Suppressor macrophage treated with lipopolysaccharide for 1 hour (primary cell): Measurements from ENCODE around the gene RALGAPB.

Source experiments
- DNase-seq, 3 donors: peaks; one replicate each; pipeline ENCODE4 v3.0.0-alpha.2; 2020 to 2022

Gene RALGAPB

DNA sequence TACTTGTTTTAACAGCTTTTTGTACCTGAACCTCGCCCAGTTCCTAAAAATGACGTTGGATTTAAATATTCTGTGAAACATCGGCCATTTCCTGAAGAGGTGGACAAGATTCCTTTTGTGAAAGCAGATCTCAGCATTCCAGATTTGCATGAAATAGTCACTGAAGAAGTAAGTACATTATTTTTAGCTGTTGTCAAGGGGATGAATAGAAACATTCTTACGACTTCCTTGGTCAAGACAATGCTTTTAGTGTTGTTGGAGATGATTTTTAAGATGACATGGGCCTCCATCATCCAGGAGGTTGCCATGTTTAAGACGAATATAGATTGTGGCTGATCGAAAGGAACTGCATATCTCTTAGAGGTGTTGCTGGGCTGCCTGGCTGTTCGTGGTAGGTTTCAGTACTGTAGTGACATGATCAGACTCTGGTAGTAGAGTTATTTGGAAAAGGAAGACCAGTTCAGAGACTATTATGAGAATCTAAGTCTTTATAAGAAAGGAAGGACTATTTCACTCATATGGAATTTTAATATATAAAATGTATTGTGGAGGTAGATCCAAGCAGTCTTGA is 78.5 kb downstream of the RALGAPB start:
- DNase-seq = no peak

DNA sequence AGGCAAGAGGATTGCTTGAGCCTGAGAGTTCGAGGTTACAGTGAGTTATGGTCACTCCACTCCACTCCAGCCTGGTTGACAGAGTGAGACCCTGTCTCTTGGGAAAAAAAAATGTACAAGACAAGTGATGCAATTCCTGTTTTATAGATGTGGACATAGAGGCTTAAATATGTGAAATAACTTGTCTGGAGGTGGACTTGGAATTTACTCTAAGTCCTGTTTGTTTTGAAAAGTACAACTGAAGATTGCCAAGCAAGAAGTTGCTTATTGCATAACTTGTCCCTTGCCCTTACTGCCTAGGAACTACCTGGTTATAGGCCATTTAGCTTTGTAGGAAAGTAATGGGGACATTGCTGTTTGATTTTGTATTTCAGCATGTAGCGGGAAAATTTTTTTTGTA is 82.3 kb downstream of the RALGAPB start:
- DNase-seq = no peak

DNA sequence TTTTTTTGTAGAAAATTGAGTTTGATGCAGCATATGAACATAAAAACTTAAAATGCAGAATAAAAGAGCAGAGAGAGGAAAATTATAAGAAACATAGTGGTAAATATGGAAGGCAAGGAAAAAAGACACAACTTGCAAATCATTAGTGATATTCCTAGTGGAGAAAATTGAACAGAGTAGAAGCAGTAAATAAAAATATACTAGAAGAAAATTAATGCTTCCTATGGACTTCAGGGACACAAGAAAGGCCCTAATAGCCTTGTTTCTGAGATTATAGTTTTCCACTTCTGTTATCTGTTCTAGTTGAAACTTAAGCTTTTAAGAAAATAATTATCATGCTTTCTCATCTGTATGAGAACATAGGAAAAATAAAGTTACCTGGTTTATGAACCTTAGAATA is 82.8 kb downstream of the RALGAPB start:
- DNase-seq = no peak

- no peak for DNase-seq
Measured at GRCh38 chr20:38557174-38557573, 84.5 kb downstream of the RALGAPB start.

DNA sequence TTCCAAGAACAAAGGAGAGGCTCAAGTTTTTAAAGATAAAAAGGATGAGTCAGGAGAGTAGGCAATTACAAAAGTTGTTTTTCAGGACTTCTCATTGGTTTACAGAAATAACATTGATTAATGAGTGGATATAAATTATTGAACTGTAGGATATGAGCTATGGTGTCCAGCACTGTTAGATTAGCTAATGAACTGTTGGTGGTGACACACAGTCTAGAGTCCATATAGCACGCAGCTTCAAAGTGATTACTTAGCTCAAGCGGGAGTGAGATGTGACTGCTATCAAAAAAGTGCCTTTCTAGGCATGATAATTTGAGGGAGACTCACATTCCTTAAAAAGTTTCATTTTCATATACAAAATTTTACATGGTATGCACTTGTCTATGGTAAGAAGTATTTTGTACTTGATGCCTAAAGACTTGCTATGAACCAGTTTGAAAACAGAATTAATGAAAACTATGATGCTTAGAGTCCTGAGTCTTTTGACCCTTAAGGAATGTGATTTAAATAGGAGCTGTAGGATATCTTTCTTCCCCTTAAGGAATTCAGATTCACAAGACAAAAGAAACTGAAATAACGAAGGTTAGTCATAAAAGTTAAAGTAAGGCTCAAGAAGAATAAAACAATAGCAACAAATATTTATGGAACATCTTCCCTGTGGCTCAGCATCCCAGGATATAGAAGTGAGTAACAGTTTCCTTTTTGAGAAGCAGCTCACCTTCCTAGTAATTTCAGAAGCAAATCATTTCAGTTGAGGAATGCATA is 86.1 kb downstream of the RALGAPB start:
- DNase-seq = no peak

GRCh38 chr20:38559764-38560163 is 87.1 kb downstream of the RALGAPB start:
- no peak for DNase-seq

DNA sequence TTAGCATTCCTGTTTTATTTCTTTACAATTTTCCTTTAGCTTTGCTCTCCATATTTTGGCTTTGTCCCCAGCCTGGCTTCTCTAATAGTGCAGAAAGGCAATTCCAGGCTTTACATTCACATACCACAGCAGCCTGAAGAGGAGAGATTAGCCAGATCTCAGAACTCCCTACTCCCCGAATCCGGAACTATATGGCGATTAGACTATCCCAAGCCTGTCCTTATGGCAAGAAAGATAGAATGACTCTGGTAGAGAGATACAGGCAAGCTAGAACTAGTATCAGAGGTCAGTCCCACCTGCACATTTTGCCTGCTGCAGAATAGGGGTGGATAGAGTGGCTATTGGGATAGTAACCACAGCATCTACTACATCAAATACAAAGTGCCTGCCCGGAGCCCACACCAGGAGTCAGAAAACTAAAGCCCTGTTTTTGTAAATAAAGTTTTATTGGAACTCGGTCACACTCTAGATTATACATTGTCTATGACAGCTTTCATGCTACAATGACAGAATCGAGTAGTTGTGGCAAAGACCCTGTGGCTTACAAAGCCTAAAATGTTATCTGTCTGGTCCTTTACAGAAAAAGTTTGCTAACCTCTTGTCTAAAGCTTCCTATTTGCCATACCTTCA is 91.3 kb downstream of the RALGAPB start:
- DNase-seq = no peak

- DNase-seq = no peak
Measured at GRCh38 chr20:38564680-38565079, 92.0 kb downstream of the RALGAPB start.

DNA sequence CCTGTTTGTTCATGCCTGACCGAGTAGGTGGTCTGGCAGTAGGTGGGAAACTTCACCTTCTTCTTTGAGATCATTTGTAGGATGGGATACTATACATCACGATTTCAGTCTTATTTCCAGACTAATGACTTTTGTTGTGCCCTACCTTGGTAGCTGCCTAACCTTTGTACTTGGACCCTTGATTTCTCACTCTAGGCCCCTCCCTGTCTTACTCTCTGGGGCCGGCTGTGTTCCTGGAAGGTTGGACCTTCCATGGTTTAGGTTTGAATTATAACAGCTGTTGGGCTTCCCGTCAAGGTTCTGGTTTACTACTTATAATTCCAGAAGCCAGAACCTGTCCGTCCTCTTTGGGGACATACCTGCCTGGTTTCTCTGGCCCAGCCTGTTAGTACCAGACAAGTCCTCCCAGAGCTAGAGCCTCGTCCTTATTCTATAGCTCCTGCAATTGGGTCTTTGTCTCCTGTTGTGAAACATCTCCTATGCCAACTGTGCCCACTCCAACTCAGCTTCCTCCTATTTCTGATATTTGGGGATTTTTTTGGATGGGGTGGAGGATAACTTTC is 93.5 kb downstream of the RALGAPB start:
- no peak for DNase-seq

- DNase-seq = peak; percentile 60 to 66 (median 64)
Measured at GRCh38 chr20:38569747-38570525, 97.3 kb downstream of the RALGAPB start.

- peak in 2 of 3 donors; percentile 13 to 18 for DNase-seq
Measured at GRCh38 chr20:38573413-38573812, 100.8 kb downstream of the RALGAPB start.

- DNase-seq = no peak
Measured at GRCh38 chr20:38579219-38579910, 106.7 kb downstream of the RALGAPB start.

DNA sequence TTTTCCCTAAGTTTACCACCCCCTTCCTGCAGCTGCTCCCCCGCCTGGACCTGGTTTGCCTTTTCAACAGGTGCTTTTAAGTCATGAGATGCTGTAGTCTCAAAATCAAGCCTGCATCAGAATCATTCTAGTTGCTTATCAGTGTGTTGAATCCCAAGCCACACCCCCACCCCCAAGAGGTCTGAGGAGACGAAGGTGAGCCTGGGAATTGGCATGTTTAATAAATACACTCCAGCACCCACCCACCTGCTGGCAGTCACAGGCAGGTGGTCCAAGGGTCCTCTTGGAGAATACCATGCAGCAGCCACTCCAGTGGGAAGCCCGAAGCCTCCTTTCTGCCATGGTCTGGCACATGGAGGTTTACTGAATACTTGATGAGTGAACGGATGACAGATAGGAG is 107.3 kb downstream of the RALGAPB start:
- DNase-seq = no peak

DNA sequence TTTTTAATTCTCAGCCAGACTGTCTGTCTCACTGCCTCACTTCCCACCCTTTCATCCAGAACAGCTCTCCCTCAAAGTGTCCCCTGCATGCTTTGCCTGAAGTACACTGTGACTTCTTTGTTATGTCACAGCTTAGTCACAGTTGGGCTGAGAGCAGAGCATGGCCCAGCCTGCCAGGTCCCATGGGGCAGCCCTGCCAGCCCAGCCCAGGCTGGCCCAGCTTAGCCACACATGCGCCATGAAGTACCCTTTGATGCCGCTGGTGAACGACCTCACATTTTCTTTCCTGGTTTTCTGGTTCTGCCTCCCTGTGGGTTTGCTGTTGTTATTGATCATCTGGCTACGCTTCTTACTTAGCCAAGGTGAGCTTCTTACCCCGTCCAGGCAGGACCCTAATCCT is 108.4 kb downstream of the RALGAPB start, which contains the start of gene ADIG:
ADIG (plus strand) TSS at position 185 of the 400 bp plus-strand sequence; CDS start at position 239, 54 bp downstream.
- DNase-seq = no peak

GRCh38 chr20:38581830-38582358 is 109.3 kb downstream of the RALGAPB start:
- DNase-seq = no peak

DNA sequence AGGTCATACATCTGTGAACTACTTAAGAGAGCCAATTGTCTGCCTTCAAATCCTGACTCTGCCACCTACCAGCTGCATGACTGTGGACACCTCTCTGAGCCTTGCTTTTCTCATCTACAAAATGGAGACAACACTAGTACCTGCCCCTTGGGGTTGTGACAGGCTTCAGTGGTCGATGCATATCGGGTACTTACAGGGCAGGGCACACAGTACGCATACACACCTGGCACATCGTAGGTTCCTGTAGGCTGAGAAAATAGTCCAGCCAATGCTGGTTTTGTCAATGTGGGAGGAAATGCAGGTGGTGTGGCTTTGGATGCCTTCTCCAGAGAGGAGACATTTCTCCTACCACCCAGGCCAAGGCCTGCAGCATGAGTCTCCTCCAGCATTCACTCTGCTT is 110.7 kb downstream of the RALGAPB start:
- DNase-seq = no peak

- no peak for DNase-seq
Measured at GRCh38 chr20:38584099-38584763, 111.6 kb downstream of the RALGAPB start.

- no peak for DNase-seq
Measured at GRCh38 chr20:38585404-38586180, 112.9 kb downstream of the RALGAPB start.

- no peak for DNase-seq
Measured at GRCh38 chr20:38586181-38586525, 113.5 kb downstream of the RALGAPB start.

DNA sequence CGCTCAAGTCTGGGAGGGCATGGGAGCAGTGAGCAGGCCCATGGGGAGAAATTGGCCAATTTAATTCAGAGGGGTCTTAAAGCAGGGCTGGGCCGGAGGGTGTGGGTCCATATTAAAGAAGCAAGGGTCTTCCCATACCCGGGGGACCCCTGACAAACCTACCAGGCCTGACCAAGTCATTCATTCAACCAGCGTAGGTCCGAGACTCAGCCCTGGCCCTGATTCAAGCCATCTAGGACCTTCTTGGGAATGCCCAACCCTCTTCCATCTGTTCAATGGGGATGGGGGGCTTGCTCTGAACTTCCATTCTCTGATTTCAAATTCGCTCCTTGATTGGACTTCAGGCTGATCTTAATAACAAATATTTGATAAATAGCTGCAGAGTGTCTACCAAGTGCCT is 115.7 kb downstream of the RALGAPB start:
- DNase-seq = no peak

- DNase-seq = no peak
Measured at GRCh38 chr20:38589351-38589750, 116.7 kb downstream of the RALGAPB start.
